Mesenchymal stem cell (in vitro differentiated cells and primary cell): ENCODE data around the gene TSPAN12.

ENCODE experiments used
- DNase-seq: peaks from one replicate; pipeline ENCODE4 v3.0.0-alpha.2; 2013
- H2AFZ ChIP-seq: one replicate; pipeline ENCODE4 v1.6.1; 2013; ENCODE audit warnings: low read depth, mild to moderate bottlenecking, control low read depth, inconsistent platforms, low read length, moderate library complexity
- H2AK5ac ChIP-seq: 2 replicates; pipeline ENCODE4 v1.6.1; 2013; ENCODE audit warnings: low read length, moderate library complexity, mild to moderate bottlenecking, inconsistent platforms; ENCODE audit not compliant: severe bottlenecking
- H2BK120ac ChIP-seq: one replicate; pipeline ENCODE4 v1.6.1; 2013; ENCODE audit warnings: low read depth, mild to moderate bottlenecking, inconsistent platforms, low read length, moderate library complexity
- H2BK12ac ChIP-seq, 2 experiments: one replicate each; pipeline ENCODE4 v1.6.1; 2013; ENCODE audit warnings: inconsistent platforms in 2 of 2, low read length in 2 of 2, mild to moderate bottlenecking in 2 of 2, moderate library complexity in 2 of 2, control low read depth in 1 of 2
- H2BK15ac ChIP-seq: one replicate; pipeline ENCODE4 v1.6.1; 2013; ENCODE audit warnings: mild to moderate bottlenecking, low read depth, inconsistent platforms; ENCODE audit not compliant: poor library complexity, severe bottlenecking
- H2BK5ac ChIP-seq: 2 replicates; pipeline ENCODE4 v1.6.1; 2013; ENCODE audit warnings: low read depth, mild to moderate bottlenecking, low read length, control low read depth, inconsistent platforms; ENCODE audit not compliant: poor library complexity, severe bottlenecking
- H3K14ac ChIP-seq, 2 experiments: one replicate each; pipeline ENCODE4 v1.6.1; 2013; ENCODE audit warnings: inconsistent platforms in 2 of 2, low read length in 2 of 2, control low read depth in 1 of 2, mild to moderate bottlenecking in 1 of 2, moderate library complexity in 1 of 2
- H3K18ac ChIP-seq, 2 experiments: one replicate each; pipeline ENCODE4 v1.6.1; 2013; ENCODE audit warnings: inconsistent platforms in 2 of 2, low read length in 2 of 2, control low read depth in 1 of 2, low read depth in 1 of 2, mild to moderate bottlenecking in 1 of 2
- H3K23ac ChIP-seq, 2 experiments: one replicate each; pipeline ENCODE4 v1.6.1; 2013; ENCODE audit warnings: inconsistent platforms in 2 of 2, low read length in 2 of 2, mild to moderate bottlenecking in 2 of 2, moderate library complexity in 2 of 2, control low read depth in 1 of 2
- H3K27ac ChIP-seq: 2 replicates; pipeline ENCODE4 v1.5.1; 2013; ENCODE audit warnings: mild to moderate bottlenecking, moderate library complexity, low read length, control low read depth, inconsistent platforms; ENCODE audit not compliant: poor library complexity, severe bottlenecking
- H3K27me3 ChIP-seq, 2 experiments: 2 replicates each; pipeline versions ENCODE4 v1.6.1 to v1.7.0; 2013; ENCODE audit warnings: low read length in 2 of 2, mild to moderate bottlenecking in 2 of 2, moderate library complexity in 2 of 2, control low read depth in 1 of 2, inconsistent platforms in 1 of 2; ENCODE audit not compliant: control insufficient read depth in 1 of 2, insufficient read depth in 1 of 2
- H3K36me3 ChIP-seq, 2 experiments: 2 replicates each; pipeline versions ENCODE4 v1.6.1 to v1.7.0; 2013; ENCODE audit warnings: low read length in 2 of 2, control low read depth in 1 of 2, inconsistent platforms in 1 of 2, low read depth in 1 of 2, mild to moderate bottlenecking in 1 of 2; ENCODE audit not compliant: insufficient read depth in 2 of 2, control insufficient read depth in 1 of 2
- H3K4ac ChIP-seq, 2 experiments: one replicate each; pipeline ENCODE4 v1.6.1; 2013; ENCODE audit warnings: inconsistent platforms in 2 of 2, low read length in 2 of 2, mild to moderate bottlenecking in 2 of 2, moderate library complexity in 2 of 2, control low read depth in 1 of 2, low read depth in 1 of 2
- H3K4me1 ChIP-seq: 2 replicates; pipeline ENCODE4 v1.6.1; 2013; ENCODE audit warnings: low read depth, low read length, control low read depth; ENCODE audit not compliant: control insufficient read depth, insufficient read depth
- H3K4me2 ChIP-seq: 2 replicates; pipeline ENCODE4 v1.6.1; 2013; ENCODE audit warnings: low read length, mild to moderate bottlenecking, inconsistent platforms; ENCODE audit not compliant: poor library complexity, severe bottlenecking
- H3K4me3 ChIP-seq, 2 experiments: 2 replicates each; pipeline versions ENCODE4 v1.5.1 to v1.7.0; 2013; ENCODE audit warnings: low read length in 2 of 2, mild to moderate bottlenecking in 2 of 2, control low read depth in 1 of 2, low read depth in 1 of 2; ENCODE audit not compliant: insufficient read depth in 1 of 2
- H3K79me1 ChIP-seq: replicated peaks from 2 replicates; pipeline ENCODE4 v1.6.1; 2013; ENCODE audit warnings: mild to moderate bottlenecking, control low read depth, low read length, inconsistent platforms; ENCODE audit not compliant: poor library complexity, severe bottlenecking
- H3K9ac ChIP-seq: 2 replicates; pipeline ENCODE4 v1.7.0; 2013; ENCODE audit warnings: mild to moderate bottlenecking, low read length, moderate library complexity
- H3K9me3 ChIP-seq: 2 replicates; pipeline ENCODE4 v1.7.0; 2013; ENCODE audit warnings: mild to moderate bottlenecking, low read length; ENCODE audit not compliant: control insufficient read depth
- H4K8ac ChIP-seq: one replicate; pipeline ENCODE4 v1.6.1; 2013; ENCODE audit warnings: inconsistent platforms, mild to moderate bottlenecking, low read length, moderate library complexity
- H4K91ac ChIP-seq: one replicate; pipeline ENCODE4 v1.6.1; 2013; ENCODE audit warnings: mild to moderate bottlenecking, low read length, inconsistent platforms
- WGBS: methylation state at CpG from one replicate; pipeline ENCODE4 v1.1.7; 2013; ENCODE audit warnings: mixed read lengths; 5-methylcytosine and 5-hydroxymethylcytosine counted together

TSPAN12 gene

DNA sequence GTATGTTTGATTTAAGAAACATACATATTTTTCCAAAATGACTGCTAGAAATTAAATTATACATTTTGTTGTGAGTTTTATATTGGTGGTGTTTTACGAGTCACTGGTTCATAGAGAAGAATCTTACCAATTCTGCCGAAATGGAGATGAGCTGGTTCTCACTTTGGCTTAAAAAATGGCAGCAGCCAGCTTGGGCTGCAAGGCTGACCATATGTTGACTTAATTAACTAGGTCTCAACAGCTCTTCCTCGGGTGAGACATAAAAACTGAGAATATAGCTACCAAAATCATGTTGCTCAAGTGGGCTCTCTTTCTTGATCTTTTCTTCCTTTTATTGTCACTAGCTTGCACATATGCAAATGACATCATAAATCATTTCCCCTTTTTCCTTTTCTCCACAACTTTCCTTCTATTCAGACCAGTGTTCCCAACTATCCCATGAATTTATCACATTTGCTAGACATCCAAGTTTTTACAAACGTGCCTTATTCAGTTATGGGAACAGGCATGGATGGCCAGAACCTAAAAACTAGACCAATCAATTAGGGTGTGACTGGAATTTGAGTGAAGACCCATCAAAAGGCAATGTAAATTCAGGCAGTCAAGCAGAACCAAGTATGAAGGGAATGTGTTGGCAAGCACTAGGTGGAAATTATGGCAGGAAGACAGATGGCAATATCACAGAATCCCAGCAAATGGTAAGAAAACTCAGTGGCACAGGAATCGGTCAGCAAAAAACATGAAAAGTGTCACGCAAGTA lies 6.4 kb upstream of the TSPAN12 start:
- DNase-seq: no peak
- Histone ChIP-seq H3K79me1 (no peaks in the 10 kb centered on the region), H3K4me2 (no peak overlapping the region), H2BK120ac (no peak overlapping the region), H2BK15ac (no peak overlapping the region), H4K91ac (no peak overlapping the region), H3K4me3 (no peak overlapping the region), H3K27me3 (no peaks in the 10 kb centered on the region), H3K4me1 (peaks cover 1% of the 10 kb centered on the region), H2BK12ac (peak overlapping the region in 1 of 2 experiments; percentile 72), H2AK5ac (no peak overlapping the region), H2BK5ac (no peak overlapping the region), H2AFZ (no peak overlapping the region), H3K27ac (no peak overlapping the region), H4K8ac (no peak overlapping the region), H3K9me3 (no peaks in the 10 kb centered on the region), H3K4ac (no peak overlapping the region), H3K36me3 (no peaks in the 10 kb centered on the region), H3K9ac (no peak overlapping the region), H3K23ac (no peak overlapping the region), H3K14ac (no peak overlapping the region), H3K18ac (peak overlapping the region in 1 of 2 experiments; percentile 11)
- WGBS: 91% methylated on average over 6 of the region's 6 CpGs

- Histone ChIP-seq H2AK5ac (no peak overlapping the region), H2AFZ (no peak overlapping the region), H3K4me2 (no peak overlapping the region), H4K8ac (no peak overlapping the region), H3K27me3 (no peaks in the 10 kb centered on the region), H3K79me1 (no peaks in the 10 kb centered on the region), H2BK5ac (no peak overlapping the region), H3K18ac (no peak overlapping the region), H3K9me3 (no peaks in the 10 kb centered on the region), H3K36me3 (no peaks in the 10 kb centered on the region), H3K9ac (no peak overlapping the region), H2BK120ac (no peak overlapping the region), H4K91ac (no peak overlapping the region), H3K14ac (no peak overlapping the region), H3K23ac (no peak overlapping the region), H2BK15ac (no peak overlapping the region), H2BK12ac (no peak overlapping the region), H3K4me1 (peaks cover 1% of the 10 kb centered on the region), H3K4me3 (no peak overlapping the region), H3K4ac (no peak overlapping the region), H3K27ac (no peak overlapping the region)
- 50% methylated on average over 2 of the region's 3 CpGs for WGBS
- DNase-seq: peak; percentile 60
These were observed 5.1 kb upstream of the TSPAN12 start for GRCh38 chr7:120862987-120863590.

- H4K91ac ChIP-seq: no peak overlapping the region
- H3K18ac ChIP-seq: no peak overlapping the region
- no peak overlapping the region for H3K4me3 ChIP-seq
- H3K23ac ChIP-seq: no peak overlapping the region
- no peak overlapping the region for H2BK5ac ChIP-seq
- peaks cover 5% of the 10 kb centered on the region for H3K4me1 ChIP-seq
- DNase-seq: no peak
- no peak overlapping the region for H2AFZ ChIP-seq
- H2BK120ac ChIP-seq: no peak overlapping the region
- H2BK15ac ChIP-seq: no peak overlapping the region
- no peak overlapping the region for H3K4me2 ChIP-seq
- H3K4ac ChIP-seq: no peak overlapping the region
- WGBS: 100% methylated on average over 1 of the region's 2 CpGs
- H2AK5ac ChIP-seq: no peak overlapping the region
- no peak overlapping the region for H3K14ac ChIP-seq
- no peak overlapping the region for H2BK12ac ChIP-seq
- no peaks in the 10 kb centered on the region for H3K9me3 ChIP-seq
- no peak overlapping the region for H3K9ac ChIP-seq
- no peaks in the 10 kb centered on the region for H3K36me3 ChIP-seq
- H3K27me3 ChIP-seq: no peaks in the 10 kb centered on the region
- H3K27ac ChIP-seq: no peak overlapping the region
- H4K8ac ChIP-seq: no peak overlapping the region
- peaks cover 4% of the 10 kb centered on the region for H3K79me1 ChIP-seq
These were observed 2.2 kb upstream of the TSPAN12 start for GRCh38 chr7:120860156-120860555.

DNA sequence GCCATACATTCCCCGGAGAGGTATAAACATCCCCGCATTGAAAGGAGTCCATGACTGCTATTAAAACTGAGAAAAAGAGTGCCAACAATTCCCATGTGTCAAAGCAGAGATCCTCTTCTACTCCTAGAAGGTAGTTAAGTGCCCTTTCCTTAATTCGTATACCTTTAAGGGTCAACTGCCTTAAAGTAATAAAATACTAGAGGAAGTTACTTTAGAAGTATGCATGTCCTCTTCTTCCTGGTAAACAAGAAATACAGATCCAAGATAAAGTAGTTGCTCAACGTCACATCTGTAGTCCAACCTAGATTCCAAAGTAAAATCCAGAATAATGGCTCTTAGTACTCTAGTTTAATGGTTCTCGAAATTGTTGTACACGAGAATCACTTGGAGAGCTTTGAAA lies 1.5 kb upstream of the TSPAN12 start:
- no peak overlapping the region for H2AFZ ChIP-seq
- no peak overlapping the region for H2BK120ac ChIP-seq
- H3K18ac ChIP-seq: no peak overlapping the region
- no peak overlapping the region for H2BK15ac ChIP-seq
- H3K23ac ChIP-seq: no peak overlapping the region
- no peaks in the 10 kb centered on the region for H3K36me3 ChIP-seq
- no peak for DNase-seq
- H3K79me1 ChIP-seq: peaks cover 4% of the 10 kb centered on the region
- H4K8ac ChIP-seq: no peak overlapping the region
- no peak overlapping the region for H2AK5ac ChIP-seq
- no peaks in the 10 kb centered on the region for H3K9me3 ChIP-seq
- no peak overlapping the region for H3K27ac ChIP-seq
- H3K14ac ChIP-seq: no peak overlapping the region
- WGBS: 82% methylated on average over 5 of the region's 6 CpGs
- no peak overlapping the region for H2BK5ac ChIP-seq
- H3K4me2 ChIP-seq: no peak overlapping the region
- H3K4ac ChIP-seq: no peak overlapping the region
- H3K9ac ChIP-seq: no peak overlapping the region
- peaks cover 5% of the 10 kb centered on the region for H3K4me1 ChIP-seq
- H2BK12ac ChIP-seq: no peak overlapping the region
- no peaks in the 10 kb centered on the region for H3K27me3 ChIP-seq
- no peak overlapping the region for H4K91ac ChIP-seq
- no peak overlapping the region for H3K4me3 ChIP-seq
